G401.6 (cell line): ENCODE measurements around the gene PLEKHG4.

ENCODE experiments used
- FAIRE-seq: peaks from 2 replicates; lab custom pipeline; 2012; peaks lifted over from hg19 to GRCh38; lab: Jason Lieb, UNC

Gene PLEKHG4

DNA sequence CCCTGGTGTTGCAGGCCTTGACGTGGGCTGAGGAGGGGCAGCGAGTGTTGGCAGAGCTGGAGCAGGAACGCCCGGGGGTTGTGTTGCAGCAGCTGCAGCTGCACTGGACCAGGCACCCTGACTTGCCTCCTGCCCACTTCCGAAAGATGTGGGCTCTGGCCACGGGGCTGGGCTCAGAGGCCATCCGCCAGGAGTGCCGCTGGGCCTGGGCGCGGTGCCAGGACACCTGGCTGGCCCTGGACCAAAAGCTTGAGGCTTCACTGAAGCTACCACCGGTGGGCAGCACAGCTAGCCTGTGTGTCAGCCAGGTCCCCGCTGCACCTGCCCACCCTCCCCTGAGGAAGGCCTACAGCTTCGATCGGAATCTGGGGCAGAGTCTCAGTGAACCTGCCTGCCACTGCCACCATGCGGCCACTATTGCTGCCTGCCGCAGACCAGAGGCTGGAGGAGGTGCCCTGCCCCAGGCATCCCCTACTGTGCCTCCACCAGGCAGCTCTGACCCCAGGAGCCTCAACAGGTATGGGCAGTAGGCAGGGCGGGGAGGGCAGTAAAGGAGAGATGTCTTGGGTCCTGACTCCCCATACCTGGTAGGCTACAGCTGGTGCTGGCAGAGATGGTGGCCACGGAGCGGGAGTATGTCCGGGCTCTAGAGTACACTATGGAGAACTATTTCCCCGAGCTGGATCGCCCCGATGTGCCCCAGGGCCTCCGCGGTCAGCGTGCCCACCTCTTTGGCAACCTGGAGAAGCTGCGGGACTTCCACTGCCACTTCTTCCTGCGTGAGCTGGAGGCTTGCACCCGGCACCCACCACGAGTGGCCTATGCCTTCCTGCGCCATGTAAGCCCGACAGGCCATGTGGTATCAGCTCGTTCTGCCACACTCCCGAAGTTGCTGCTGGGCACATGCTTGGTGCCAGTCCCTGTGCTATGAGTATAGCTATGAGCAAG, 5.6 kb downstream of the PLEKHG4 start:
- FAIRE-seq, result no peak

DNA sequence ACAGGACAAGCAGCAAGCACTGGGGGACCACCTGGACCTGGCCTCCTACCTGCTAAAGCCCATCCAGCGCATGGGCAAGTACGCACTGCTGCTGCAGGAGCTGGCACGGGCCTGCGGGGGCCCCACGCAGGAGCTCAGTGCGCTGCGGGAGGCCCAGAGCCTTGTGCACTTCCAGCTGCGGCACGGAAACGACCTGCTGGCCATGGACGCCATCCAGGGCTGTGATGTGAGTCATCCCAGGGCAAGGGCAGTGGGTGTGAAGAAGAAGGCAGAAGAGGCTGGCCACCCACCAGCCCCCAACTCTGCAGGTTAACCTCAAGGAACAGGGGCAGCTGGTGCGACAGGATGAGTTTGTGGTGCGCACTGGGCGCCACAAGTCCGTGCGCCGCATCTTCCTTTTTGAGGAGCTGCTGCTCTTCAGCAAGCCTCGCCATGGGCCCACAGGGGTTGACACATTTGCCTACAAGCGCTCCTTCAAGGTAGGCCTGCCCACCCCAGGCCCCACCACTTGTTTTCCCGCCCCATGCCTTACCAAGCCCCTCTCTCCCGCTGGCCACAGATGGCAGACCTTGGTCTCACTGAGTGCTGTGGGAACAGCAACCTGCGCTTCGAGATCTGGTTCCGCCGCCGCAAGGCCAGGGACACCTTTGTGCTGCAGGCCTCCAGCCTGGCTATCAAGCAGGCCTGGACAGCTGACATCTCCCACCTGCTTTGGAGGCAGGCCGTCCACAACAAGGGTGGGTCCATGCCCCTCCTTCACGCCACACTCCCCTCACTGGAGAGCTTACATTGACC, 7.3 kb downstream of the PLEKHG4 start:
- FAIRE-seq, result no peak

DNA sequence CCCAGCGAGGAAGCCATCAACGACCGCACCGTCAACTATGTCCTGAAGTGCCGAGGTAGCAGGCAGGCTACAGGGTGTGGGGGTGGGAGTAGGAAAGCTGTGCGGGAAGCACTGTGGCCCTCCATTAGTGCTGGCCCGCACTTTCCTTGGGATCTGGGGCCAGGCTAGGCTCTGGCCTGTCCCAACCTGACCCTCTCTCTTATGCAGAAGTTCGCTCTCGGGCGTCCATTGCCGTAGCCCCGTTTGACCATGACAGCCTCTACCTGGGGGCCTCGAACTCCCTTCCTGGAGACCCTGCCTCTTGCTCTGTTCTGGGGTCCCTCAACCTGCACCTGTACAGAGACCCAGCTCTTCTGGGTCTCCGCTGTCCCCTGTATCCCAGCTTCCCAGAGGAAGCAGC, 8.6 kb downstream of the PLEKHG4 start:
- FAIRE-seq, result no peak

DNA sequence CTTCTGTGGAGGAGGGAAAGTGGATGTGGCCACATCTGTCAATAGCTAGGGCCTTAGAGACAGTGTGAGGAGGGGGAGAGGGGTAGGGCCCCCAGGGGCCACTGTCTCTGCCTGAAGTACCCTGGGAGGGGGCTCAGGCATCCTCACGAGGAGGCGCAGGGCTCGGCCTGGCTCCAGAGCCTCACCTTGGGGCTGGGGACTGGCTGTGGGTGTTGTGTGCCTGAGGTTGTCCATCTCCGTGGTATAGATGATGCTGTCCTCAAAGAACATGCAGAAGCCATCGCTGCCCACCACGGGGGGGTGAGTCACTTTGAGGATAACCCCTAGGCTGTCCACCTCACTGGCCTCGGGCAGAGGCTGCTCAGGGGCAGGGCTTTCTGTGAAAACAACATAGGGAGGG, 12.1 kb downstream of the PLEKHG4 start:
- no peak for FAIRE-seq

DNA sequence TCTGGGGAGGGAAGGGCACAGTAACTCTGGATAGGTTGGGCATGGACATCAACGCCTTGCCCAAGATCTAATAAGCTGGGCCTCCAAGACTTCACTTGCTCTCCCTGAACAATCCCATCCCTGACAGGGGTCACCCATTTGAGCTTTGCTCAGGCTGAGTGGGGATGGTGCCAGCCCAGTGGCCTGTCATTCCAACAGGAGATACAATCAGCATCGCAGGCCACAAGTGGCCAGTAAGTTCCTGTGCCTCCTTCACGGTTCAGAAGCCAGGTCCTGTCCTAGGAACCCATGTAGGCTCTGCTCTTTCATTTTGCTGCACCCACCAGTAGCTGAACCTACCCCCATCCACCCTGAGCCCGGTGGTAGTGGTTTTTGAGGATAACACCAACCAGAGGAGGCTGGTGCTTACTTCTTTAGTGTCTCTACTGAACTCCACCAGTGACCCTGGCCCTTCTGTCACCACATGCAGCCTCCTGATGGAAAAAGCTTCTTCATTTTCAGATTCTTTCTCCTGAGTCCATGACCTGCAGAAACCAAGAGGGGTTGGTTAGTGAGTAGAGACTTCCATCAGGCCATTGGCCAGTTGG, 14.9 kb downstream of the PLEKHG4 start:
- FAIRE-seq, result no peak

DNA sequence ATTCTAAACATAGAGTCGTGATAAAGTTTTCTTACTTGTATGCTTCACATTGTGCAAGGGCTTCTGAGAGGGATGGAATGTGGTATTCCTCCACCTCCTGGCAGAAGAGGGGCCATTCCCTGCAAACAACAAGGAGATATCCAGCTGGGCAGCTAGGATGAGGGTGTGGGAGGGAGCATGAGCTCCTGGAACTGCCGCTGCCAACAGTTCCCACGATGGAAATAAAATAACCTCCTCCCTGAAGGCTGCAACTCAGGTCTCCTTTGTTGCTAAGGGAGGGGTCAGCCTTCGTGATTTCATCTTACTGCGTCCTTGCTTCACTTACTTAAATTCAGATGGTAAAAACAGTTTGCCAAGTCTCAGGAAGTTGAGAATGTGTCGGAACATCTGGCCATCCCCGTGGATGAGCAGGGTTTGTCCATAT, 15.6 kb downstream of the PLEKHG4 start:
- FAIRE-seq, result no peak

DNA sequence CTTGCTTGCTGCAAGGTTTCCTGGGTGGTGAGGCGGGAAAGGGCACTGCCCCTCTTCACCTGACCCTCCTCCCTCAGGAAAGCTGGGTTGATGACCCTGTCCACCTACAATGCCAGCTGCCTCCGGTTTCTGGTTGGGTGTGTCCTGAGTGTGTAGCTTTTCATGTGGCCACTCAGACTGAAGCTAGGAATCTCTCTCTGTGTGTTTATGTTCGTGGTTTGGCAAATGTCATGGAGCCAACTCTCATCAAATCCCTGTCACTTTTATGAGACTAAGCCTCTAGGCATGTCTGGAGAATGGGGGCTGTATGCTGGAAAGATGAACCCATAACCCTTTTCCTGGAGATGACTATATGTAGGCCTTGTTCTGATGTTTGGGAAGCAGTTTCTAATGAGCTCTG, 17.1 kb downstream of the PLEKHG4 start:
- no peak for FAIRE-seq

DNA sequence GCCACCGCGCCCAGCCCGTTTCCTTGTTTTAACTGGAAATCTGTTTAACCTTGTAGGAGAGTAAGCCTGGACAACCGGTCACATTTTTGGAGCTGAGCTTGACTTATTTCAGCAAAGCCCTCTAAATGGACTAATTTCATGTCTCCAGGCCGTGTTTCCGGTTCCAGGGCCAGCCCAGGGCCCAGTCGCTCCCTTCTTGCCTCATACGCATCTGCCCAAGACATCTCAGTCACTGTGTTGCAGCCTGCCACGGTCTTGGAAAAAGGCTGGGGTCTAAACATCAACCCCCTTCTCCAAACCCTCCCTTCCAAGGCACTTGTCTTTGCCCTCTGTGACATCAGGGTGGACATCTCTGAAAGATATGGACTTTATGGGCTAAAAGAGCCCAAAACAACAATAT, 18.9 kb downstream of the PLEKHG4 start:
- FAIRE-seq, result no peak

DNA sequence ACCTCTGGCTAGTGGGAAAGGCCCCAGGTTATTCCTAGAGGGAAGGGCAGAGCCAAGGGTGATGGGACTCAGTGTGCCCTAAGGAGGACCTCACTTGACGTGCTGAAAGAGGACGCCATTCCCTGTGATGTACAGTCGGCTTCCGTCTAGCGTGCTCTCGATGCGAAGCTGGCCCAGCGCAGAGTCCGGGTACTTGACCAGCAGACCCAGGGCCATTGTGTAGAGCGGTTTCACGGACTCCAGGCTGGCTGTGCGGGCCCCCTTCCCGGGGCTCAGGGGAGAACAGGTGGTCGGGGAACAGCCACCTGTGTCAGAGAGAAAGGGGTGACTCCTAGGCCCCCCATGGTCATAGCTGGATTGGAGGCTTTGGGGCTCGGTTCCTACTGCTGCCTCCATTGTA, 19.9 kb downstream of the PLEKHG4 start:
- FAIRE-seq, result no peak

DNA sequence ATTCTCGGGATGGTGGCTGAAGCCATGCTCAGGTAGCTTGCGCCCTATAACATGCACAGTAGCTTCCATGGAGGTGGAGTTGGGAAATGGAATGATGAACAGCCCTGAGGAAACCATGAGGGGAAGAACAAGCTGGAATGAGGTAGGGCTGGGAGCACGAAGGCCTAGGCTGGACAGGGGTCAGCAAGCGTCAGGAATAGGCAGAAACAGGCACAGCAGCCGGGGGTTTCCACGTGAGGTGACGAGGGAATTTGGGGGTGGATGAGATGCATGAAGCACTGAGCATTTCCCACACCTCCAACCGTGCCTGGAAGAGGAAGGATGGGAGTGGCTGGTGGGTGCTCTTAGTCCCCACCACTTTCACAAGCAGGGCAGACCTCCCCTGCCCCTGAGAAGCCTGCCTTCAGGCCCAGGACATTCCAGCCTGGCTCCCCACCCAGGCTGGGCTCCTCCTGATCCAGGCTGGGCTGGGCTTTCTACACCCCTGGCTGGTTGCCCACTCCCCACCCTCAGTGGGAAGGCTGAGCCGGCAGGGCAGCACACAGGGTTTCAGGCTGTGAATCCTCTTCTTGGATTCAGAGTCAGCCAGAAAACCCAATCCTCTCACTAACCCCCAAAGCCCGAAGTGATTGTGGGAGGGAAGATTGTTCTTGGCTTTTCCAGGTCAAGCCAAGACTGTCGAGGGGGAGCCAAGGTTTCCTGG, 21.9 kb downstream of the PLEKHG4 start:
- FAIRE-seq, result no peak

DNA sequence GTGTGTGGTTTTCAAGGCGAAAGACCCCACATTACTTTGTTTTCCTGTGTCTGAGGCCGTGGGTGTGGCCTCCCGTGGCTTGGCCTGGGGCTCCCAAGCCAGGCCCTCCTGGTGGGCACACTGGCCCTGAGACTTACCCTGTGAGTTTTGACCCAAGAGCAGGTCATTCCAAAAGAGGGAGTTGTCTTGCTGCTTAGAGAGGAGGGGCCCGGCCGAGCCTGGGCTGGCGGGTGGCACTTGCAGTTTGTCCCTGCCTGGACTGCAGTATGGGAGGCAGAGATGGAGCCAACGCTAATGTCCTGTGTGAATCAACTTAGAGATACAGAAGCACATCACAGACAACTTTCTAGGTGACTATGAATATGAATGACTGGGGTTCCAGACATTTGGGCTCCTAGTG, 22.7 kb downstream of the PLEKHG4 start:
- no peak for FAIRE-seq

DNA sequence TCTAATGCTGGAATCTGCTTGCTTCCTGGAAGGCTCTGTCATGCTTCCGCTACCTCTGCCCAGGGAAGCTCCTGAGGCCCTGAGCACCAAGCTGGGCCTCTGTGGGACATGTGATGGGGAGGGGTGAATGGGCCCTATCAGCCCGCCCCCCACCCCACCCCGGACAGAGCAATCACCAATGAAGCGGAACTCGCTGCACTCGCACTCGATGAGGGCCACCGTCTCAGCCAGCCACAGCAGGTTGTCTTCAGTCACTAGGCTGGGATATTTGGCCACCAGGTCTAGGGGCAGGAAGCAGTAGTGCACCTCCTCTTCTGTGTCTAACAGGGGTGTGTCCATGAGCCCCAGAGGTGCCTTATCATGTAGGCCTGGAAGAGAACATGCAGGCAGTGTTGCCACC, 23.6 kb downstream of the PLEKHG4 start:
- FAIRE-seq, result no peak

DNA sequence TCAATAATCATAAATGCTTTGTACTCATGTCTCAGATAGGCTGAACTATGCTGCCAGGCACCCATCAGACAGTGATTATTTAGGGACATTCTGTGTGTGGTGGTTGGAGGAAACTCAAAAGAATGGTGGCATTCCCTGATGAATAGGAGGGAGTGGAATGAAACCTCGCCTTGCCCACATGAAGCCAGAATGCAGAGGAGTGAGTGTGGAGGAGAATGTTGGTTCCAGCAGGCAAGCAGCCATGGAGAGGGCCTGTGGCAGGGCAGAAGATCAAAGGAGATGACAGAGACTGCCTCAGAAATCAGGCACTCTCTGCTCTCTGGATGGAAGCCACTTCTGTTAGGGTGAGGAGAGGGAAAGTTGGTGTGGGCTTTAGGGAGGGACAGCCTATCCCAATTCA, 24.7 kb downstream of the PLEKHG4 start:
- no peak for FAIRE-seq

DNA sequence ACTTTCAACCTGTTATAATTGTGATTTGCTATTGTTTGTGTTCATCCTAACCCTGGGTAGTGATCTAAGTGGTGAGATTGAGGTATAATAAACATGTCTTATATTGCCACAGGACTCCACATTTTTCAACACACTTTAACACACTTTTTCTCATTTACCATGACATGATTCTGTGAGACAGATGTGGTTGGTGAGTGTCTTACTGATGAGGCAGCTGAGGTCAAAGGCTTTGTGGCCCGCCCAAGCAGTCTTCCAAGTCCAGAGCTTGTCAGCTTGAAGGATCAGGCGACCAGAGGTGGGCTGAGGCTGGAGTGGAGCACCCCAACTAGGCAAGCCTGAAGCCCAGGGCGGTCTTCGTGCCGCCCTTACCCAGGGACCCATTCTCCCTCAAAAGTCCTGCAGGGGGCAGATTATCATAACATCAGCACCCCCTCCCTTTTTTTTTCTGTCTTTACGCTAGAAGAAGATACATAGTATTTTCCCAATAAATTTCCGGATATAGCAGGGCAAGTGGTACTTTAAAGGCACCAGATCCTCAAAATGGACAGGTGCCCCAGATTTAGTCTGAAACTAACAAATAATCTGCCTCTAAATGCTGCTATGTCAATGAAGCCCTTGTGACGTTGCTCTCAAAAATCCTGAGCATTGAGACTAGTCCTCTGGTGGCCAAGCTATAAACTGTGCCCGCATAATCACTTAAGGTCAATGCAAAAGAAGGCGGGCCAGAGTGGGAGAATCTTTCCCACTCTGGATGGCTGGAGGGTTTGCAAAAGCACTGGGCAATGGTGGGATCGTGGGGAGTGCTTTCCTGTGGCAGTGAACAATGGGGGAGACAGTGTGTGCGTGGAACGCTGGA, 26.1 kb downstream of the PLEKHG4 start:
- no peak for FAIRE-seq

DNA sequence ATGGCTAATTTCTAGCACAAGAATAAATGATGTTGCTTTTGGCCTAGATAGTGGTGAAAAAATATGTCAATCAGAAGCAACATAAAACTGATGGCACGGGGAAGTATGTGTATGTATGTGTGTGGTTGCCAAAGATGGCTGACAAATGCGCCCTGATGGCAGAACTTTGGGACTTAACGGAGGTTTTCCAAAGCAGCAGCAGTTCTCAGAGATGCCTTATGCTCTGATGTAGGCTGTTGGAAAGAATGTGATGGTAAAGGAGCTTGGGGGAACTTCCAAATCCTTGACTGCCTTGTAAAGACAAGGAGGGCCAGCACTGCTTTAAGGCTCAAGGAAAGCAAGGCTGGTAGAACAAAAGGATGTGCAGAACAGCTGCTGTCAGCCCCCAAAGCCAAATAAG, 31.2 kb downstream of the PLEKHG4 start:
- no peak for FAIRE-seq

DNA sequence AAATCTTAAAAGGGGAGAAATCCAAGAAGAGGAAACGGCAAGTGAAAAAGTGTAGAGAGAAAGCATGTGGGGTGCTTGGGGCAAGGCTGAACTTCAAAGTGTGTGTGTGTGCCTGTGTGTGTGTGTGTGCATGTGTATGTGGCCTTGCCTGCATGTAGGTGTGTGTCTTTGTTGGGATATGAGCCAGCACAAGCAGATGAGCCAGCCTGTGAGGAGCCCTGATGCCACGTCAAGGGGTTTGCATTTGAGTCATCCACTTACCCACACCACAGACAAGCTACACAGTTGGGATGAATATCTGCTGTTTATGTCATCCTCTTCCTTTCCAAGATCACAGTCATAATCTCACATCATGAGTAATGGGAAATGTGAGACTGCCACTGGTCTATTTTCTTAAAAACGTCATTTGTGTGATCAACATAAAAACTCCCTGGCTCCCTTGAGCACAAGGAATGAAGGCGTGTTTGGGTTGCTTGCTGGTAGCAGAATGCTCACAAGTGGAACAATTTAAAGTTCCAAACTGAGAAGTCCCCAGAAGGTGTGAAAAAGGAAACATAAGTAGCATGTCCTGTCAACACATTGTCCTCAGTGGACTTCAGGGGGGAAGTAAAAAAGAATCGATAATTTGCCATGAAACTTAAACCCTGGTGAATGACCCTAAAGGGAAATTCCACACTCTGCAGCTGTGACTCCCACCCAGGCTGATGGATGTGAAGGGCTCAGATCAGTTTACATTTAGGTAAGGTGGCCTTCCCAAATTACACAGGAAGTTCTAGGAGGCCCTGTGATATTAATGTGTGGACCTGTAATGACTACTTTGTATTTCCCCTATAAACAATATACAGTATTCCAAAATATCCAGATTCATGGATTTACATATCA, 32.5 kb downstream of the PLEKHG4 start:
- no peak for FAIRE-seq

DNA sequence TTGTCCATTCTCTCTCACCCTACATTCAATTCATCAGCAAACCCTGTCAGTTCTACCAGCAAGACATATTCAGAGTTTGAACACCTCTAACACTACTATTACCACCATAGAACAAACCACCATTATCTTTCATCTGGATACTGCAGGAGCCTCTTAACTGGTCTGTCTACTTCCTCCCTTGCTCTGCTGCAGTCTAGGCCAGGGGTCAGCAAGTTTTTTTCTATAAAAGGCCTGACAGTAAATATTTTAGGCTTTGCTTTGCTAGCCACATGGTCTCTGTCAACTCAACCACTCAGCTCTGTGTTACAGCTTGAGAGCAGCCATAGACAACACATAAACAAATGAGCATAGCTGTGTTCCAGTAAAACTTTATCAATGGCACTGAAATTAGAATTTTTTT, 33.4 kb downstream of the PLEKHG4 start:
- no peak for FAIRE-seq

DNA sequence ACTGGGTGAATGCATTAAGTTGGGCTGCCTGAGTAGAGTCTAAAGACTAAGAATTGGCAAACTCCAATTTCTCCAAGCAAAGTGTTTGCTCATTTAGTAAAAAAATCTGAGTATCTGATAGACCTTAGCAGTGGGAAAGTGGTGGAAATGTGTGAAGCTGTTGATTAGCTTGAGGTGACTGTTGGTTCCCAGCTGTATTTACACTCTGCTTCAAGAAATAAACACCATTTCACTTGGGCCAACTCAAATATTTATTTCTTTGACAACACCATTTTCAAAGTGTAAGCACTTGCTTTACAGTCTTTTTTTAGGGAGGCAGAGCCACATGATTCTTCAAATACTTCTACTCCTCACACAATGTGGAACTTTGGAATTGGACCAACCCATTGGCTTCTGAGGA, 38.5 kb downstream of the PLEKHG4 start:
- no peak for FAIRE-seq

DNA sequence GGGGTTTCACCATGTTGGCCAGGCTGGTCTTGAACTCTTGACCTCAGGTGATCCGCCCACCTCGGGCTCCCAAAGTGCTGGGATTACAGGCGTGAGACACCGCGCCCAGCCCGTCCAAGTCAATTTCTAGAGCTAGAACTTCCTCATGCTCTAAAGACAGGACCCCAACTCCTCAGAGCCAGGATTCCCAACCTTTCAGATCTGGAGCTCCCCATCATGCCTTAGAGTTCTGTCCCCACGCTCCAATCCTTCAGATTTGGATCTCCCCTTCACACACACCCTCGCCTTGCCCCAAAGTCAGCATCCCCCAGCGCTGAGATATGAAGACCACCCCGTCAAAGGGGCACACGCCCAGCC, 46.8 kb downstream of the PLEKHG4 start:
- no peak for FAIRE-seq

DNA sequence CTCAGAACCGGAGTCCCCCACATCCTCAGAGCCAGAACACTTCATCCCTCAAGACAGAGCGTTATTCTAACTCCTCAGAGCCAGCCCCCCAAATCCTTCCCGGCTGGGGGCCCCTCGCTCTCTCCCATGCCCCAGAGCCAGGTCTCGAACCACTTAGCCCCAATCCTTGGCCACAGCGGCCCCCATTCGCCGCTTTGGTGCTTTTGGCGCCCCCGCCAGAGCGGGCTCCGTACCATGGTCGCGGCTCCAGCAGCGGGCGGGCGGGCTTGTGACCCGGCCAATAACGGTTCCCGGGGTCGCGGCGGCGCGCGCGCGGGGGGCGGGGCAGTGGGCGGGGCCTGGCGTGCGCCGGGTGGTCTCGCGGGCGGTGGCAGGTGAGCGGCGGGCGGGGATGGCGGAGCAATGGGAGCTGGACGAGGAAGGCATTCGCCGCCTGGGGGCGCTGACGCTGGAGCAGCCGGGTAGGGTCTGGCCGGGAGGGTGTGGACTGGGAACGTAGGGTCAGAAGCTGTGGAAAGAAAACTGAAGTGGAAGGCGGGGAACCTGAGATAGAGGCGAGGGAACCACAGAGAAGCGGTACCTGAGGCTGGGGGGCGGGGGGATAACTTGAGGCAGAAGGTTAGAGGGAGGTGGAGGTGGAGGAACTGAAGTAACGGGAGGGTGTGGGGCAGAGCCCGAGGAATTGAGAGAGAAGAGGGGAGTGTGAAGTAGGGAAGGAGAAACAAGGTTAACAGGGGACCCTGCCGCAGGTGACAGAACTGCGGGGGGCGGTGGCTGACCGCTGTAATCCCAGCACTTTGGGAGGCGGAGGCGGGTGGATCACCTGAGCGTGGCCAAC, 47.4 kb downstream of the PLEKHG4 start, which contains the start of the genes KCTD19 and LRRC36:
Gene KCTD19, minus strand, starts transcription at position 270 of the 838 bp plus-strand sequence. Its CDS starts 34 bp downstream, at position 236.
Gene LRRC36, plus strand, starts transcription at position 344 of the 838 bp plus-strand sequence. Its CDS starts 48 bp downstream, at position 392.
- no peak for FAIRE-seq
